A549 (cell line): ENCODE data around the gene ODC1. TPM values are rescaled to one million over a fixed set of nuclear protein-coding genes. Genes with fewer than 3 reads are reported as not detected.

ENCODE experiments used
- ATAC-seq, 2 experiments: fragments of 200-7000 bp in 1 of 2; fragments of >200 bp in 1 of 2; cut with Nextera tagmentation in 1 of 2; cut with Tn5 transposase in 1 of 2; 3 replicates each; pipeline versions ENCODE4 v1.8.0 to v1.9.1; 2018 to 2020; ENCODE audit warnings: mild to moderate bottlenecking in 1 of 2, moderate library complexity in 1 of 2
- CTCF ChIA-PET: fragments of 300-600 bp; sonication (Branson Sonifier 250); formaldehyde crosslinking; extraction: SDS; loops from one replicate; lab custom pipeline; 2021; ENCODE audit warnings: antibody characterized with exemption, inconsistent platforms; lab: Yijun Ruan, JAX
- POLR2A ChIA-PET: fragments of 350-600 bp; formaldehyde crosslinking; extraction: SDS; loops from one replicate; lab custom pipeline; 2021; ENCODE audit warnings: antibody characterized with exemption, inconsistent platforms; lab: Yijun Ruan, JAX
- DNase-seq, 2 experiments: peaks; one replicate each; pipeline versions ENCODE4 v3.0.0 to v3.0.0-alpha.2; 2011 to 2016; ENCODE audit warnings: low read depth in 1 of 2, low spot score in 1 of 2
- FAIRE-seq: peaks from 2 replicates; lab custom pipeline; 2011; peaks lifted over from hg19 to GRCh38; lab: Jason Lieb, UNC
- H3K27ac ChIP-seq, 2 experiments: fragments of >200 bp; sonication (Bioruptor Twin); formaldehyde crosslinking; 3 replicates each; pipeline ENCODE4 v1.5.1; 2016 to 2017
- H3K4me1 ChIP-seq: fragments of >200 bp; sonication (Bioruptor Twin); formaldehyde crosslinking; 3 replicates; pipeline ENCODE4 v1.6.1; 2016
- H3K4me2 ChIP-seq: fragments of >200 bp; sonication (Bioruptor Twin); formaldehyde crosslinking; 3 replicates; pipeline ENCODE4 v1.6.1; 2016
- H3K4me3 ChIP-seq: fragments of >200 bp; sonication (Bioruptor Twin); formaldehyde crosslinking; 3 replicates; pipeline ENCODE4 v1.5.1; 2016
- H3K9me3 ChIP-seq: fragments of >200 bp; sonication (Bioruptor Twin); formaldehyde crosslinking; 3 replicates; pipeline ENCODE4 v1.6.1; 2016
- CBX2 ChIP-seq: fragments of 200-600 bp; sonication (generic); IDR thresholded peaks from 2 replicates; pipeline ENCODE4 v1.6.1; 2016; ENCODE audit warnings: low read depth, mild to moderate bottlenecking, borderline replicate concordance
- CBX8 ChIP-seq: fragments of 200-600 bp; sonication (generic); IDR thresholded peaks from 2 replicates; pipeline ENCODE4 v1.6.1; 2016
- CHD2 ChIP-seq: fragments of 150-350 bp; IDR thresholded peaks from 2 replicates; pipeline ENCODE4 v1.6.1; 2014; ENCODE audit warnings: low read length; ENCODE audit not compliant: partially characterized antibody
- CHD4 ChIP-seq: fragments of 200-600 bp; sonication (generic); IDR thresholded peaks from 2 replicates; pipeline ENCODE4 v1.6.1; 2016; ENCODE audit warnings: antibody characterized with exemption, mild to moderate bottlenecking, borderline replicate concordance
- EHF ChIP-seq: fragments of 250-450 bp; sonication (Bioruptor Pico); IDR thresholded peaks from 2 replicates; pipeline ENCODE4 v1.5.0; 2020; ENCODE audit warnings: mild to moderate bottlenecking
- EHMT2 ChIP-seq: fragments of 200-600 bp; sonication (generic); IDR thresholded peaks from 2 replicates; pipeline ENCODE4 v1.6.1; 2016; ENCODE audit warnings: antibody characterized with exemption, low read depth, mild to moderate bottlenecking, moderate library complexity
- EP300 ChIP-seq, 2 experiments: fragments of >200 bp; sonication (Bioruptor Twin); formaldehyde crosslinking; IDR thresholded peaks; 2 replicates in 1 of 2; 3 replicates in 1 of 2; pipeline ENCODE4 v1.6.1; 2016 to 2017
- FOSB ChIP-seq: fragments of 250-450 bp; sonication (Bioruptor Pico); IDR thresholded peaks from 2 replicates; pipeline ENCODE4 v1.5.0; 2020; ENCODE audit warnings: mild to moderate bottlenecking, moderate library complexity
- HDAC2 ChIP-seq: fragments of 200-600 bp; sonication (generic); IDR thresholded peaks from 2 replicates; pipeline ENCODE4 v1.6.1; 2016
- HOXA7 ChIP-seq: fragments of 250-450 bp; sonication (Bioruptor Pico); IDR thresholded peaks from 2 replicates; pipeline ENCODE4 v1.5.0; 2020; ENCODE audit warnings: mild to moderate bottlenecking, moderate library complexity
- HOXB13 ChIP-seq: fragments of 250-450 bp; sonication (Bioruptor Pico); IDR thresholded peaks from 2 replicates; pipeline ENCODE4 v1.5.0; 2020; ENCODE audit warnings: low read depth, mild to moderate bottlenecking, moderate library complexity
- HOXB5 ChIP-seq: fragments of 250-450 bp; sonication (Bioruptor Pico); IDR thresholded peaks from 2 replicates; pipeline ENCODE4 v1.5.0; 2020; ENCODE audit warnings: mild to moderate bottlenecking, moderate library complexity
- JUN ChIP-seq, 2 experiments: fragments of >200 bp; sonication (Bioruptor Twin); formaldehyde crosslinking; IDR thresholded peaks; 2 replicates in 1 of 2; 3 replicates in 1 of 2; pipeline ENCODE4 v1.6.1; 2016 to 2017
- KDM5A ChIP-seq: fragments of 200-600 bp; sonication (generic); IDR thresholded peaks from 2 replicates; pipeline ENCODE4 v1.6.1; 2016; ENCODE audit warnings: antibody characterized with exemption, mild to moderate bottlenecking
- MAFK ChIP-seq: fragments of 450-650 bp; IDR thresholded peaks from 2 replicates; pipeline ENCODE4 v1.6.1; 2014; ENCODE audit not compliant: partially characterized antibody
- MAZ ChIP-seq: fragments of 150-350 bp; IDR thresholded peaks from 2 replicates; pipeline ENCODE4 v1.6.1; 2014; ENCODE audit warnings: antibody characterized with exemption, low read depth, low read length, borderline replicate concordance
- POLR2A ChIP-seq: IDR thresholded peaks from 2 replicates; pipeline ENCODE4 v1.6.1; 2012; ENCODE audit warnings: mild to moderate bottlenecking, low read length
- RCOR1 ChIP-seq: fragments of 150-350 bp; IDR thresholded peaks from 2 replicates; pipeline ENCODE4 v1.6.1; 2014; ENCODE audit warnings: antibody characterized with exemption, low read length, low read depth
- RFX5 ChIP-seq: fragments of 450-650 bp; IDR thresholded peaks from 2 replicates; pipeline ENCODE4 v1.7.1; 2014; ENCODE audit warnings: antibody characterized with exemption, mild to moderate bottlenecking, moderate library complexity
- SMC3 ChIP-seq: fragments of >200 bp; sonication (Bioruptor Twin); formaldehyde crosslinking; IDR thresholded peaks from 3 replicates; pipeline ENCODE4 v1.6.1; 2018; ENCODE audit warnings: inconsistent platforms
- TFCP2L1 ChIP-seq: fragments of 250-450 bp; sonication (Bioruptor Pico); IDR thresholded peaks from 2 replicates; pipeline ENCODE4 v1.5.0; 2021; ENCODE audit warnings: mild to moderate bottlenecking
- TP53 ChIP-seq: fragments of 250-450 bp; sonication (Bioruptor Pico); IDR thresholded peaks from 2 replicates; pipeline ENCODE4 v1.5.0; 2021; ENCODE audit warnings: mild to moderate bottlenecking, moderate library complexity
- ZC3H11A ChIP-seq: fragments of 450-650 bp; IDR thresholded peaks from 2 replicates; pipeline ENCODE4 v1.6.1; 2014; ENCODE audit warnings: antibody characterized with exemption, mild to moderate bottlenecking
- ZSCAN20 ChIP-seq: fragments of 250-450 bp; sonication (Bioruptor Pico); IDR thresholded peaks from 2 replicates; pipeline ENCODE4 v1.8.0; 2022; ENCODE audit warnings: mild to moderate bottlenecking, moderate library complexity
- WGBS: methylation state at CpG from one replicate; pipeline ENCODE4 v1.1.6; 2017; ENCODE audit errors: missing lambda C conversion rate; 5-methylcytosine and 5-hydroxymethylcytosine counted together
- polyA plus RNA-seq, 4 experiments: library from polyadenylated mRNA; depleted of rRNA in 3 of 4; stranded (reverse); fragments of >200 nt; fragmentation: RNase III in 1 of 4; extraction: RNeasy Plus Mini Kit Qiagen cat#74134 plus additional on column Dnase treatment in 1 of 4; gene quantifications; 2 replicates in 3 of 4; 3 replicates in 1 of 4; pipeline ENCODE4 v1.2.3, GENCODE V29; 2011 to 2017
- TF ChIP-seq, protein P1 (sequence below): fragments of 250-450 bp; sonication (Bioruptor Pico); IDR thresholded peaks from 2 replicates; pipeline ENCODE4 v1.5.0; 2021; ENCODE audit warnings: mild to moderate bottlenecking, moderate library complexity, borderline replicate concordance
- TF ChIP-seq, protein P2 (sequence below): fragments of 450-650 bp; IDR thresholded peaks from 2 replicates; pipeline ENCODE4 v1.6.1; 2014; ENCODE audit warnings: antibody characterized with exemption
- TF ChIP-seq, protein P3 (sequence below): fragments of >200 bp; sonication (Bioruptor Twin); formaldehyde crosslinking; IDR thresholded peaks from 2 replicates; pipeline ENCODE4 v1.6.1; 2016
- TF ChIP-seq, protein P4 (sequence below): fragments of >200 bp; sonication (Bioruptor Twin); formaldehyde crosslinking; IDR thresholded peaks from 3 replicates; pipeline ENCODE4 v1.6.1; 2016
- TF ChIP-seq, protein P5 (sequence below): IDR thresholded peaks from 2 replicates; pipeline ENCODE4 v1.6.1; 2012

ODC1 gene
- polyA plus RNA-seq, 2 of the 4 experiments (the other 2 are of a cell fraction): 57.8 to 265 TPM

DNA sequence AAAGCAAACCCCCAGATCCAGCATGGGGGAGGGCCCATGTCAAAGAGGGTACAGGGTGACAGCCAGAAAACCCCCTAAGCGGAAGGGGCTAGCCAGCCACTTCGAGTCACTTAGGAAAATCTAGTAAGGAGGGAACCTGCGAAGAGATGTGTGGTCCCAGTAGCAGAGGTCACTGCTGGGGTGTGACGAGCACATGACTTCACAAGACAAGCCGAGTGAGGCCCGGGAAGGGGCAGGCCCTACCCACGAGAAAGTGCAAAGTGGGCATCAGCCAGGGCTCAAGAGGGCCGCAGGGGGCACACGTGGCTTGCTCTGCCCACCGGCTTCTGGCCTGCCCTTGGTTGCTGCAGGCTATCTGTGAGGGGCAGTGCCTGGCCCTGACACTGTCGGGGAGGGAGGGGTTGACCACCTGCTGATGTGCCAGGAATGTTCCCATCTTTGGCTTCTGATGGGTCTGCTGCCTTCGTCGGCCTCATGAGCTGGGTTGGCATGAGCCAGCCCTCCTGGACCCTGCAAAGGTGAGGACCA lies 11.5 kb downstream of the ODC1 start:
- no peak overlapping the region for H3K4me3 ChIP-seq
- TF ChIP-seq, protein P1, sequence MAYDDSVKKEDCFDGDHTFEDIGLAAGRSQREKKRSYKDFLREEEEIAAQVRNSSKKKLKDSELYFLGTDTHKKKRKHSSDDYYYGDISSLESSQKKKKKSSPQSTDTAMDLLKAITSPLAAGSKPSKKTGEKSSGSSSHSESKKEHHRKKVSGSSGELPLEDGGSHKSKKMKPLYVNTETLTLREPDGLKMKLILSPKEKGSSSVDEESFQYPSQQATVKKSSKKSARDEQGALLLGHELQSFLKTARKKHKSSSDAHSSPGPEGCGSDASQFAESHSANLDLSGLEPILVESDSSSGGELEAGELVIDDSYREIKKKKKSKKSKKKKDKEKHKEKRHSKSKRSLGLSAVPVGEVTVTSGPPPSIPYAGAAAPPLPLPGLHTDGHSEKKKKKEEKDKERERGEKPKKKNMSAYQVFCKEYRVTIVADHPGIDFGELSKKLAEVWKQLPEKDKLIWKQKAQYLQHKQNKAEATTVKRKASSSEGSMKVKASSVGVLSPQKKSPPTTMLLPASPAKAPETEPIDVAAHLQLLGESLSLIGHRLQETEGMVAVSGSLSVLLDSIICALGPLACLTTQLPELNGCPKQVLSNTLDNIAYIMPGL (CRISPR knock-in tag): no peak
- TF ChIP-seq ZSCAN20 (CRISPR knock-in tag): no peak
- TF ChIP-seq, protein P2, sequence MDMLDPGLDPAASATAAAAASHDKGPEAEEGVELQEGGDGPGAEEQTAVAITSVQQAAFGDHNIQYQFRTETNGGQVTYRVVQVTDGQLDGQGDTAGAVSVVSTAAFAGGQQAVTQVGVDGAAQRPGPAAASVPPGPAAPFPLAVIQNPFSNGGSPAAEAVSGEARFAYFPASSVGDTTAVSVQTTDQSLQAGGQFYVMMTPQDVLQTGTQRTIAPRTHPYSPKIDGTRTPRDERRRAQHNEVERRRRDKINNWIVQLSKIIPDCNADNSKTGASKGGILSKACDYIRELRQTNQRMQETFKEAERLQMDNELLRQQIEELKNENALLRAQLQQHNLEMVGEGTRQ: no peak
- TF ChIP-seq POLR2A: no peak
- TF ChIP-seq ZC3H11A: no peak
- TF ChIP-seq CBX2: no peak
- no peak for TF ChIP-seq KDM5A
- TF ChIP-seq CHD2: no peak
- TF ChIP-seq, all 56 proteins: peak for 0
- CTCF ChIA-PET: interaction anchor here (1.0 to 12.0 kb wide), 13 partner anchors 9 to 623 kb away, joined by 3 to 322 read pairs (median 10); partner anchors contain the start of genes CYS1, ODC1 and RRM2
- WGBS: 79% methylated on average over 13 of the region's 13 CpGs
- Histone ChIP-seq H3K4me2 (no peak overlapping the region), H3K9me3 (no peaks in the 10 kb centered on the region), H3K27ac (no peak overlapping the region), H3K4me1 (peaks cover 18% of the 10 kb centered on the region)
- ATAC-seq (peak in 1 of 2 experiments; percentile 1; a peak in 2 of 6 replicates), FAIRE-seq (no peak), DNase-seq (no peak)
- POLR2A ChIA-PET: interaction anchor here (2.2 kb wide), 1 partner anchor 11 kb away, joined by 24 read pairs; the partner anchor contains the start of gene ODC1

DNA sequence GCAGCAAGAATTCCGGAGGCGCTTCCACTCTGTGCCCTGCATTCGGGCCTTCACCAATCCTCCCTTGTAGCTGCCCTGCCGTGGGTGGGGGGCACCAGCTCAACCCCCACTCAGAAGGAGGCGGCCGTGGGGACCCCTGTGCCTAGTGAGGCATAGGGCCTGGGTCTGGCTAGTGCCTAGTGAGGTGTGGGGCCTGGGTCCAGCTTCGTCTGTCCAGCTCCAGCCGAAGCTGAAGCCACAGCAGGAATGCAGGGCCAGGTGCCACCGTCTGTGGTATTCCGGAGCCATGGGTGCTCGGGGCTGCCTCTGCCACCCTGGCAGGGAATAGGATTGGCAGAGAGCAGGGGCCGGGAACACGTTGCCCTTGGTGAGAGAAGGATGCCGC lies 12.3 kb downstream of the ODC1 start:
- Histone ChIP-seq H3K27ac (no peak overlapping the region), H3K4me1 (peaks cover 18% of the 10 kb centered on the region), H3K4me2 (no peak overlapping the region), H3K4me3 (no peak overlapping the region), H3K9me3 (no peaks in the 10 kb centered on the region)
- ChIA-PET CTCF (interaction anchor here (0.8 to 12.0 kb wide), 66 partner anchors 10 to 624 kb away, joined by 3 to 322 read pairs (median 6); partner anchors contain the start of genes CYS1, HPCAL1, ODC1 and RRM2), POLR2A (interaction anchor here (1.4 to 2.2 kb wide), 3 partner anchors 10 to 363 kb away, joined by 3 to 24 read pairs (median 12); partner anchors contain the start of gene ODC1)
- ATAC-seq: no peak
- 87% methylated on average over 11 of the region's 14 CpGs for WGBS
- no peak for FAIRE-seq
- DNase-seq: no peak
- no peak for TF ChIP-seq EHF (CRISPR knock-in tag)
- TF ChIP-seq HDAC2: no peak
- no peak for TF ChIP-seq EHMT2
- no peak for TF ChIP-seq RFX5
- no peak for TF ChIP-seq MAFK
- no peak for TF ChIP-seq TFCP2L1 (CRISPR knock-in tag)
- no peak for TF ChIP-seq FOSB
- TF ChIP-seq RCOR1: no peak
- no peak for TF ChIP-seq HOXA7 (CRISPR knock-in tag)
- no peak for TF ChIP-seq MAZ
- TF ChIP-seq TP53 (CRISPR knock-in tag): no peak

DNA sequence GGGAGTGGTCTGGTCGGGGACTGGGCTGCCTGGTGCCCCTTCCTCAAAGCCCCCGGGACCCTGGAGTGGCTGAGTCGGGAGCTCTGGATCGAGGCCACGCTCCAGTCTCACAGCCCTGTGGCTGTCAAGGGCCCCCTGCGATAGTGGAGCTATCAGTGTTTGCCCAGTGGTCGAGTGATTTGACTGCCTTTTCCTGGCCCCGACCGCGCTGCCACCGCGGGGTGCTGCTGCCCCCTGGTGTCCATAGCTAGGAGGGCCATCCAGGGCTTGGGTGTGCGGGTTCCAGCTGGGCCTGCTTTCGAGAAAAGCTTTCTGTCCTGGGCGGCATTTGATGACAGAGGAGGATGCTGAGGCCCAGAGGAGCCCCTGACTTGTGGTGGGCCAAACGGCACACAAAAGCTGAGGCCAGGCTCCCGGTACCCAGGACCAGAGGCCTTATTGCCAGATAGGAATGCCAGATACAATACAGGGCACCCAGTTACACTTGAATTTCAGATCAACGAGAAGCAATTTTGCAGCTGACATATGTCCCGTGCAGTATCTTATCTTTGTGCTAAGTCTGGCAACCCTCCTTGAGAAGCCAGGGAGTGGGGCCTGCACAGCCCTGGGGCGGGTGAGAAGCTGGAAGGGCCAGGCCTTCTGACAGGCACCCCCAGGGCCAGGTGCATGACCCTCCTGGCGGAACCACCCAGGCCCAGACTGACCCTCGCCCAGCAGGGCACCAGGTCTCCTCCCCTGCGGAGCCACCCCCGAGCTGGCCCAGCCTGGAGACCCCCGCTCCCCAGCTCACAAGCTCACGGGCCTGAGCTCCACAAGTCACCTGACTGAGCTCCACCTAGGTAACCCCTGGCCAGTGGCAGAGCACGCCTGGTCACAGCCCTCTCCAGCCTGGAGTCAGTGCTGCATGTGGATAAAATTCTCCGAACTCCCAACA lies 13.0 kb downstream of the ODC1 start:
- FAIRE-seq (peak; percentile 92), ATAC-seq (peak; percentile 60 to 87), DNase-seq (peak; percentile 80 to 91)
- ChIA-PET CTCF (interaction anchor here (0.5 to 12.0 kb wide), 130 partner anchors 8 to 653 kb away, joined by 3 to 322 read pairs (median 5); partner anchors contain the start of genes CYS1, HPCAL1, ODC1 and RRM2), POLR2A (interaction anchor here (0.7 to 2.2 kb wide), 5 partner anchors 10 to 362 kb away, joined by 3 to 24 read pairs (median 3); partner anchors contain the start of gene ODC1)
- H3K4me3 ChIP-seq: no peak overlapping the region
- H3K4me1 ChIP-seq: peaks cover 18% of the 10 kb centered on the region
- WGBS: 31% methylated on average over 27 of the region's 28 CpGs
- H3K27ac ChIP-seq: peak overlapping the region in 1 of 2 experiments; percentile 68; a peak in 4 of 6 replicates
- peak overlapping the region; percentile 44; the same call in 2 of the 3 replicates for H3K4me2 ChIP-seq
- no peaks in the 10 kb centered on the region for H3K9me3 ChIP-seq
- TF ChIP-seq HOXB13 (CRISPR knock-in tag) (no peak), SMC3 (peak; percentile 99), RCOR1 (no peak), KDM5A (no peak), CHD4 (no peak), CHD2 (no peak), HOXB5 (CRISPR knock-in tag) (no peak), POLR2A (no peak), TFCP2L1 (CRISPR knock-in tag) (no peak), CBX8 (no peak), JUN (IDR thresholded peaks at IDR 0.05) (no peak), EP300 (IDR thresholded peaks at IDR 0.05) (no peak)
- TF ChIP-seq, protein P3, sequence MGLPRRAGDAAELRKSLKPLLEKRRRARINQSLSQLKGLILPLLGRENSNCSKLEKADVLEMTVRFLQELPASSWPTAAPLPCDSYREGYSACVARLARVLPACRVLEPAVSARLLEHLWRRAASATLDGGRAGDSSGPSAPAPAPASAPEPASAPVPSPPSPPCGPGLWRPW: no peak
- TF ChIP-seq, protein P4, sequence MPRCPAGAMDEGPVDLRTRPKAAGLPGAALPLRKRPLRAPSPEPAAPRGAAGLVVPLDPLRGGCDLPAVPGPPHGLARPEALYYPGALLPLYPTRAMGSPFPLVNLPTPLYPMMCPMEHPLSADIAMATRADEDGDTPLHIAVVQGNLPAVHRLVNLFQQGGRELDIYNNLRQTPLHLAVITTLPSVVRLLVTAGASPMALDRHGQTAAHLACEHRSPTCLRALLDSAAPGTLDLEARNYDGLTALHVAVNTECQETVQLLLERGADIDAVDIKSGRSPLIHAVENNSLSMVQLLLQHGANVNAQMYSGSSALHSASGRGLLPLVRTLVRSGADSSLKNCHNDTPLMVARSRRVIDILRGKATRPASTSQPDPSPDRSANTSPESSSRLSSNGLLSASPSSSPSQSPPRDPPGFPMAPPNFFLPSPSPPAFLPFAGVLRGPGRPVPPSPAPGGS: no peak
- TF ChIP-seq, protein P5, sequence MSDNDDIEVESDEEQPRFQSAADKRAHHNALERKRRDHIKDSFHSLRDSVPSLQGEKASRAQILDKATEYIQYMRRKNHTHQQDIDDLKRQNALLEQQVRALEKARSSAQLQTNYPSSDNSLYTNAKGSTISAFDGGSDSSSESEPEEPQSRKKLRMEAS: peak; percentile 47; the same call in 1 of the 2 replicates
